ENCODE data around the gene ARHGEF25. TPM values are rescaled to one million over a fixed set of nuclear protein-coding genes. Genes with fewer than 3 reads are reported as not detected.

The ARHGEF25 gene
- total and polyA plus RNA-seq, 2 of the 13 experiments (the other 11 are each of a cell fraction or from before 2014, with no cell fraction given) = 11.5 to 12.5 TPM

DNA sequence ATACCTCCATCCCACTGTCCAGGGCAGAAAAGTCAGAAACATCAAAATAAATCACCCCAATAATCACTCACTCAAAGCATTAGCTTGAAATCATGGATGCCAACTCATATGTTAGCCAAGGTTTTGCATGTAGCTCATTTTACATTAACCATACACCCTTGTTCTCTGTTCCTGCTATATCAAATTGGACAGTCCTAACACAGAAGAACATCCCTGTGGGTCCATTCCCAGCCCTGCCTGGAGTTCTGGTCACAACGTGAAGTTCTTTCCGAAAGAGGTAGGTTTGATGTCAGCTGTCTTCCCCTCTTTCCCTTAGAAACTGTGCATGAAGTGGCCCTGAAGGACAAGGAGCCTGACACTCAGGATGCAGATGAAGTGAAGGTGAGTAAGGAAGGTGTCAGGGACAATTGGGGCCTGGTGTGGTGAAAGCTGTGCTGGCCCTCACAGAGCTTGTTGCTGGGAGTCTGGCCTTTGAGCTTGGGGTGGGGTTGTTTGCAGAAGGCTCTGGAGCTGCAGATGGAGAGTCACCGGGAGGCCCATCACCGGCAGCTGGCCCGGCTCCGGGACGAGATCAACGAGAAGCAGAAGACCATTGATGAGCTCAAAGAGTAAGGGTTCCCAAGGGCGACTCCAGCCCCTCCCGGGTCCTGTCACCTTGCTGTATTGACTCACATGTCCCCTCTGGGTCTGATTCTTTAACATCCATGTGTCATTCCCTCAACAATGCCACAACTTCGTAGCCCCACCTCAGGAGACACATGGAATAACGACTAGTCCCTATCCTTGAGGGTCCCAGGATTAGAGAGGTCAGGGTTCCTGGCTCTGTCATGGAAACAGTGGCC lies 35.2 kb upstream of the ARHGEF25 start (continued):
- no peak for TF ChIP-seq ARNT (IDR thresholded peaks at IDR 0.05)
- no peak for TF ChIP-seq ATM (IDR thresholded peaks at IDR 0.05; ENCODE audit: borderline replicate concordance)
- TF ChIP-seq ZNF44 (CRISPR knock-in tag; IDR thresholded peaks at IDR 0.05) = no peak
- TF ChIP-seq YEATS2 (CRISPR knock-in tag; IDR thresholded peaks at IDR 0.05; ENCODE audit: borderline replicate concordance) = no peak; the same call in 1 of the 2 replicates
- no peak for TF ChIP-seq ZNF337 (CRISPR knock-in tag; IDR thresholded peaks at IDR 0.05; ENCODE audit: borderline replicate concordance, low read depth)
- TF ChIP-seq NCOA2 (CRISPR knock-in tag; IDR thresholded peaks at IDR 0.05) = peak; percentile 55; the same call in 1 of the 2 replicates
- TF ChIP-seq ZNF615 (CRISPR knock-in tag; IDR thresholded peaks at IDR 0.05; ENCODE audit: borderline replicate concordance) = peak; percentile 40; the same call in 1 of the 2 replicates
- TF ChIP-seq TP53 (CRISPR knock-in tag; conservative IDR thresholded peaks at IDR 0.05) = no peak
- TF ChIP-seq, protein P1, sequence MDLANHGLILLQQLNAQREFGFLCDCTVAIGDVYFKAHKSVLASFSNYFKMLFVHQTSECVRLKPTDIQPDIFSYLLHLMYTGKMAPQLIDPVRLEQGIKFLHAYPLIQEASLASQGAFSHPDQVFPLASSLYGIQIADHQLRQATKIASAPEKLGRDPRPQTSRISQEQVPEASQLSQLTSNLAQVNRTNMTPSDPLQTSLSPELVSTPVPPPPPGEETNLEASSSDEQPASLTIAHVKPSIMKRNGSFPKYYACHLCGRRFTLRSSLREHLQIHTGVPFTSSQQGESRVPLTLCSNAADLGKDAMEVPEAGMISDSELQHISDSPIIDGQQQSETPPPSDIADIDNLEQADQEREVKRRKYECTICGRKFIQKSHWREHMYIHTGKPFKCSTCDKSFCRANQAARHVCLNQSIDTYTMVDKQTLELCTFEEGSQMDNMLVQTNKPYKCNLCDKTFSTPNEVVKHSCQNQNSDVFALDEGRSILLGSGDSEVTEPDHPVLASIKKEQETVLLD (CRISPR knock-in tag; IDR thresholded peaks at IDR 0.05; ENCODE audit: low read depth) = peak; percentile 62
- no peak for TF ChIP-seq ZMAT3 (CRISPR knock-in tag; conservative IDR thresholded peaks at IDR 0.05)
- no peak for TF ChIP-seq ZNF776 (CRISPR knock-in tag; IDR thresholded peaks at IDR 0.05)
- TF ChIP-seq MIXL1 (CRISPR knock-in tag; IDR thresholded peaks at IDR 0.05) = peak; percentile 36; the same call in 1 of the 2 replicates
- TF ChIP-seq KLF9 (CRISPR knock-in tag; IDR thresholded peaks at IDR 0.05; ENCODE audit: low read depth) = no peak
- no peak for TF ChIP-seq ZNF34 (CRISPR knock-in tag; IDR thresholded peaks at IDR 0.05; ENCODE audit: borderline replicate concordance)
- TF ChIP-seq ZNF30 (CRISPR knock-in tag; IDR thresholded peaks at IDR 0.05) = no peak
- TF ChIP-seq ZNF816 (CRISPR knock-in tag; IDR thresholded peaks at IDR 0.05; ENCODE audit: borderline replicate concordance) = no peak
- no peak for TF ChIP-seq ZNF235 (CRISPR knock-in tag; IDR thresholded peaks at IDR 0.05; ENCODE audit: borderline replicate concordance)
- TF ChIP-seq, protein P2, sequence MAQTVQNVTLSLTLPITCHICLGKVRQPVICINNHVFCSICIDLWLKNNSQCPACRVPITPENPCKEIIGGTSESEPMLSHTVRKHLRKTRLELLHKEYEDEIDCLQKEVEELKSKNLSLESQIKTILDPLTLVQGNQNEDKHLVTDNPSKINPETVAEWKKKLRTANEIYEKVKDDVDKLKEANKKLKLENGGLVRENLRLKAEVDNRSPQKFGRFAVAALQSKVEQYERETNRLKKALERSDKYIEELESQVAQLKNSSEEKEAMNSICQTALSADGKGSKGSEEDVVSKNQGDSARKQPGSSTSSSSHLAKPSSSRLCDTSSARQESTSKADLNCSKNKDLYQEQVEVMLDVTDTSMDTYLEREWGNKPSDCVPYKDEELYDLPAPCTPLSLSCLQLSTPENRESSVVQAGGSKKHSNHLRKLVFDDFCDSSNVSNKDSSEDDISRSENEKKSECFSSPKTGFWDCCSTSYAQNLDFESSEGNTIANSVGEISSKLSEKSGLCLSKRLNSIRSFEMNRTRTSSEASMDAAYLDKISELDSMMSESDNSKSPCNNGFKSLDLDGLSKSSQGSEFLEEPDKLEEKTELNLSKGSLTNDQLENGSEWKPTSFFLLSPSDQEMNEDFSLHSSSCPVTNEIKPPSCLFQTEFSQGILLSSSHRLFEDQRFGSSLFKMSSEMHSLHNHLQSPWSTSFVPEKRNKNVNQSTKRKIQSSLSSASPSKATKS (CRISPR knock-in tag; IDR thresholded peaks at IDR 0.05) = 0 out of 2 replicates have a peak, but pooled peaks have one; percentile 43
- TF ChIP-seq ISL2 (CRISPR knock-in tag; IDR thresholded peaks at IDR 0.05) = peak; percentile 53; the same call in 1 of the 2 replicates
- 0 out of 2 replicates have a peak, but pooled peaks have one; percentile 59 for TF ChIP-seq ZNF329 (CRISPR knock-in tag; IDR thresholded peaks at IDR 0.05; ENCODE audit: low read depth)
- TF ChIP-seq GATAD1 (CRISPR knock-in tag; IDR thresholded peaks at IDR 0.05) = no peak; the same call in 1 of the 2 replicates
- TF ChIP-seq ZSCAN29 (CRISPR knock-in tag; conservative IDR thresholded peaks at IDR 0.05) = no peak
- no peak for TF ChIP-seq ZSCAN12 (CRISPR knock-in tag; IDR thresholded peaks at IDR 0.05)
- TF ChIP-seq RXRB (CRISPR knock-in tag; IDR thresholded peaks at IDR 0.05; ENCODE audit: borderline replicate concordance) = peak; percentile 65; the same call in 1 of the 2 replicates
- no peak for TF ChIP-seq XBP1 (CRISPR knock-in tag; IDR thresholded peaks at IDR 0.05)
- TF ChIP-seq KLF15 (CRISPR knock-in tag; IDR thresholded peaks at IDR 0.05; ENCODE audit: borderline replicate concordance) = no peak
- peak; percentile 34; the same call in 1 of the 2 replicates for TF ChIP-seq KAT8 (CRISPR knock-in tag; IDR thresholded peaks at IDR 0.05)
- no peak for TF ChIP-seq ATF7 (IDR thresholded peaks at IDR 0.05)
- TF ChIP-seq ATF7 (CRISPR knock-in tag; IDR thresholded peaks at IDR 0.05) = no peak
- TF ChIP-seq SMAD3 (CRISPR knock-in tag; IDR thresholded peaks at IDR 0.05) = 0 out of 2 replicates have a peak, but pooled peaks have one; percentile 31
